GM21737 (cell line): ENCODE measurements around the gene SKOR1.

Experiments used
- ATAC-seq: cut with Tn5 transposase; IDR thresholded peaks from one replicate; pipeline ENCODE4 v1.9.1; 2021; ENCODE audit warnings: mild to moderate bottlenecking, moderate library complexity; ENCODE audit not compliant: unreplicated experiment

The SKOR1 gene

DNA sequence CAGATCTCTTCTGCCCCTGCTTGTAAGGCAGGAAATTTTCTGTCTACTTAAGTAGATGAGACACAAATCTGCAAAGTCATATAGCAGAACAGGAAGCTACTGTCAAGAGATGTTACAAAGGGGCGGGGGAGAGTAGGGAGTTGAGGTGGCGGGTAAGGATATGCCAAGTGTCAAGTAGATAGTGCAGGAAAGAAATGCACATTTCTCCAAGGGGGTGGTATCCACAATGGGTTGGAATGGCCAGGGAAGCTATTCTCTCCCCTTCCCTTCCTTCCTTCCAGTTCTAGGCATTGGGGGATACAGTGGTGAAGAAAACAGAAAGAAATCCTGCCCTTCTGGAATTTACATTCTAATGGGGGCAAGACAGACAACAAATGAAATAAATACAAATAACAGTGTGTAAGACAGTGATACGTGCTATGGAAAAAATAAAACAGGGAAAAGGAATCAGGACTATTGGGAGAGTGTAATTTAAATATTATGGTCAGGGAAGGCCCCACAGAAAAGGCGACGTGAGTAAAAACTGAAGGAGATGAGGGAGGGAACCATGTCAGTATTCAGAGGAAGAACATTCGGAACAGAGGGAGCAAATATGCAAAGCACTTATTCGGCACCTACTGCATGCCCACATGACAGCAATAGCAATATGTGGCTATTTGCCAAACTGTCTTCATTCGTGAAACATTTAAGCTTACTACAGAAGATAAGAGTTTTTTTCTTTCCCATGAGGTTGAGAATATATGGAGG, 57.4 kb downstream of the SKOR1 start:
- no peak for ATAC-seq

- no peak for ATAC-seq
Measured at GRCh38 chr15:67883234-67883773, 58.0 kb downstream of the SKOR1 start.

DNA sequence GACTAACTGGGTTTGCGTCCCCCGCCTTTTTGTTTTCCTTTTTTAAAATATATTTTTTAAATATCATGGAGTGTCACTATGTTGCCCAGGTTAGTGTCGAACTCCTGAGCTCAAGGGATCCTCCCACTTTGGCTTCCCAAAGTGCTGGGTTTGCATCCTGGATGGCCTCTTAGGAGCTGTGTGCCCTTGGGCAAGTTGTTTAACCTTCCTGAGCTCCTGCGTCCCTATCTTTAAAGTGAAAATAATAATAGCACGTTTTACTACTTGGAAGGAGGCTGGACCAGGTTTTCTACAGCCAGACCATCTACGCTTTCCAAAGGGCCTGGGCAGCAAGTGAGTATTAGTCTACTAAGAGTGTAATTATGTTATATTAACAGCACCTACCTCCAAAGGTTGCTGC, 58.7 kb downstream of the SKOR1 start:
- ATAC-seq: no peak
